PC-9 (cell line): ENCODE measurements around the gene SAMD8. TPM values are rescaled to one million over a fixed set of nuclear protein-coding genes. Genes with fewer than 3 reads are reported as not detected.
A peak's percentile ranks its signal among the peaks of the same experiment; 100 is the strongest.

ENCODE experiments used
- Bru-seq: library from RNA; stranded (reverse); fragments of 400-500 nt; gene quantifications from one replicate; lab custom pipeline; 2021; lab: Mats Ljungman, UMichigan
- BruChase-seq, 2 experiments: library from RNA; stranded (reverse); fragments of 400-500 nt; gene quantifications; one replicate each; lab custom pipeline; 2021; lab: Mats Ljungman, UMichigan
- BruUV-seq: library from RNA; stranded (reverse); fragments of 400-500 nt; replicated peaks from 2 replicates; lab custom pipeline; 2021; lab: Mats Ljungman, UMichigan
- CTCF ChIA-PET: fragments of 300-600 bp; sonication (Branson Sonifier 250); formaldehyde crosslinking; loops from one replicate; lab custom pipeline; 2022; ENCODE audit warnings: antibody characterized with exemption; lab: Charles Lee
- POLR2A ChIA-PET: fragments of 300-600 bp; sonication (Branson Sonifier 250); formaldehyde crosslinking; loops from one replicate; lab custom pipeline; 2022; ENCODE audit warnings: antibody characterized with exemption; ENCODE audit not compliant: unreplicated experiment; lab: Charles Lee
- DNase-seq, 2 experiments: peaks; one replicate each; pipeline versions ENCODE4 v3.0.0 to v3.0.0-alpha.2; 2015 to 2022; ENCODE audit warnings: mixed read lengths in 1 of 2
- H2AFZ ChIP-seq: fragments of 200-600 bp; sonication (generic); 2 replicates; pipeline ENCODE4 v1.8.1; 2017; ENCODE audit warnings: antibody characterized with exemption
- H3F3A ChIP-seq: fragments of 200-600 bp; sonication (generic); 2 replicates; pipeline ENCODE4 v1.8.1; 2017; ENCODE audit warnings: antibody characterized with exemption, mild to moderate bottlenecking, low read depth; ENCODE audit not compliant: insufficient read depth
- H3K27ac ChIP-seq: fragments of 200-600 bp; sonication (generic); 2 replicates; pipeline ENCODE4 v1.6.1; 2016; ENCODE audit warnings: mixed run types
- H3K27me3 ChIP-seq: fragments of 200-600 bp; sonication (generic); 2 replicates; pipeline ENCODE4 v1.6.1; 2016; ENCODE audit warnings: low read depth, mixed run types; ENCODE audit not compliant: insufficient read depth
- H3K36me3 ChIP-seq: fragments of 200-600 bp; sonication (generic); 2 replicates; pipeline ENCODE4 v1.6.1; 2016; ENCODE audit warnings: low read depth, mixed run types
- H3K4me1 ChIP-seq: fragments of 200-600 bp; sonication (generic); replicated peaks from 2 replicates; pipeline ENCODE4 v1.6.1; 2016; ENCODE audit warnings: mixed run types; ENCODE audit not compliant: insufficient read depth
- H3K4me2 ChIP-seq: fragments of 200-600 bp; sonication (generic); 2 replicates; pipeline ENCODE4 v1.6.1; 2017; ENCODE audit warnings: mixed run types
- H3K4me3 ChIP-seq: fragments of 200-600 bp; sonication (generic); 2 replicates; pipeline ENCODE4 v1.6.1; 2016; ENCODE audit warnings: mixed run types
- H3K79me2 ChIP-seq: fragments of 200-600 bp; sonication (generic); 2 replicates; pipeline ENCODE4 v1.6.1; 2017; ENCODE audit warnings: low read depth, mixed run types
- H3K9me2 ChIP-seq: fragments of 200-600 bp; sonication (generic); 2 replicates; pipeline ENCODE4 v1.8.1; 2017; ENCODE audit warnings: mild to moderate bottlenecking; ENCODE audit not compliant: insufficient read depth
- H3K9me3 ChIP-seq: fragments of 200-600 bp; sonication (generic); 2 replicates; pipeline ENCODE4 v1.8.1; 2016; ENCODE audit warnings: low read depth; ENCODE audit not compliant: insufficient read depth
- H4K20me1 ChIP-seq: fragments of 200-600 bp; sonication (generic); 2 replicates; pipeline ENCODE4 v1.8.1; 2017; ENCODE audit not compliant: insufficient read depth
- EZH2 ChIP-seq: fragments of 200-600 bp; sonication (generic); IDR thresholded peaks from 2 replicates; pipeline ENCODE4 v1.8.0; 2017; ENCODE audit warnings: antibody characterized with exemption, low read depth
- intact Hi-C: fragments of 100-400 bp; cut with micrococcal nuclease; formaldehyde crosslinking; loops from one replicate; pipeline ENCODE4 v1.10.0; 2022; ENCODE audit not compliant: unreplicated experiment
- long read RNA-seq: library from polyadenylated mRNA; stranded (forward); transcript quantifications from one replicate; pipeline ENCODE4 v2.0.0, GENCODE V29; 2022
- total RNA-seq: library from RNA; stranded (reverse); gene quantifications from 2 replicates; pipeline ENCODE4 v1.2.3, GENCODE V29; 2021
- TF ChIP-seq, protein P1 (sequence below): fragments of 200-600 bp; sonication (generic); conservative IDR thresholded peaks from 2 replicates; pipeline ENCODE4 v1.6.1; 2017; ENCODE audit warnings: mixed run types, antibody characterized with exemption, mild to moderate bottlenecking, moderate library complexity

SAMD8 gene
- total RNA-seq (27.6 and 31.1 TPM in 2 replicates), Bru-seq, nascent RNA (percentile 86 among the genes with signal in this experiment), BruChase-seq, experiment 1, labeled RNA remaining after a 2-hour chase (percentile 86 among the genes with signal in this experiment), BruChase-seq, experiment 2, labeled RNA remaining after a 6-hour chase (percentile 86 among the genes with signal in this experiment)
- long read RNA-seq, partial matches to known transcripts = 2 of 14 reads
- long read RNA-seq, other reads (novel, unspliced or antisense) = 10 of 14 reads

DNA sequence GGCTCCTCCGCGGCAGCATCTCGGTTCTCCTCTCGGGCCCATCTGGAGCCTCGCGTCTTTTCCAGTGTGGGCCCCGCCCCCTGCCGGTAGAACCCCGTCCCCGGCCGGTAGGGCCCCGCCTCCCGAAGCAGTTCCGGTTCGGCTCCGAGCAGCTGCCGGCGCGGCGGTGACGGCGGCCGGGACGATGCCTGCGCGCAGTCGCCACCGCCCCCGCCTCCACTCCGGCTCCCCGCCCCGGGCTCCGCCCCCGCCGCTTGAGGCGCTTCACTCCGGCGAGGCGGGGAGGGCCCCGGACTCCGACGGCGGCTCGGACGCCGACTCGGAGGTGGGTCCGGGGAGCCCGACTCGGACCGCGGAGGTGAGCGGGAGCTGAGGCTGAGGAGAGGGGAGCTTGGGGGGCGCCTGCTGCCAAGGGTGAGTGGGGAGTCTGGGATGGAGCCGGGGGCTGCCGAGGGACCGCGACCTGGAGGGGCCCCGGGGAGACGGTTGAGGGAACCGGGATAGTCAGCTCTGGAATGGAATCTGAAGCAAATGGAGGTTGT is at the start of gene SAMD8:
TSS of gene SAMD8 (plus strand) at position 292 of the 542 bp plus-strand sequence. CDS start 38,873 bp downstream, outside the sequence.
- no peaks in the 10 kb centered on the region for H3K27me3 ChIP-seq
- CTCF ChIA-PET = interaction anchor here (0.6 to 0.8 kb wide), 4 partner anchors 38 to 1617 kb away, joined by 4 to 6 read pairs (median 5); partner anchors contain the start of gene COMTD1
- intact Hi-C loops = loop anchor here (2.0 to 5.0 kb wide), 3 partner anchors 123 to 1327 kb away; partner anchors contain the start of genes COMTD1, KAT6B and ZSWIM8

DNA sequence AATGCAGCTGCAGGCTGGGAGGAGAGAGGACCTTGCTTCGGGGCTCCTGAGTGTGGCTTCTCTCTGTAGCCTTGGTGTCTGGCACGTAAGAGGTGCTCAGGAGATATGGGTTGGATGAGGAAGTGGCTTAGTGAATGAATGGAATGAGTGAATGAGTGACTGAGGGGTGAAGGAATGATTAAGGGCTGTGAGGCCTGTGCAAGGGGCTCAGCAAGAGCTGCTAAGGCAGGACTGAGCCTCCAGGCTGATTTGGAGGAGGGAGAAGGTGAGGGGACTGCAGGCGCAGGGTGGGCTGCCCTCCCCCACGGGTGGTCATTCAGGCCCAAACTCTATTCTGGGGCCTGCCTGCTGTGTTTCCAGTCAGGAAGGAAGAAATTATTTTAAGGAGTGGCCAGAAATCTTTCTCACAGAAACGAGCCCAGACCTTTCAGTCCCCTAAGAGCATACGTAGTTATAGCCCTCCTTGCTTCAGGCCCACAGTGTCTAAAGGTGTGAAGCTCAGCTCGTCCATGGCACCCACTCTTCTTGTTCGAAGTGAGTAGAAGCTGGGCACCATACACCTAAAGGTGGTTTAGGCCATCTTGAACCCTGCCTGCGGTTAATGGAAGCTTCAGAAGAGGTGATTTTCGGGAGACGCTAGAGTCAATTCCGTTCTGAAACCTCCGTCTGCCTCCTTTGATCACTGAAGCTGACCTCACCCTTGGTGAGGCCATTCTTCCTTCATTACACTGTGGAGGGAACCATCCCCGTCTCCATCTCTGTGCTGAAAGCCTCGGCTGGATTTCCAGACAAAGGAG is 49.5 kb upstream of the SAMD8 start:
- no peaks in the 10 kb centered on the region for H3K27me3 ChIP-seq
- H3K36me3 ChIP-seq = no peaks in the 10 kb centered on the region
- TF ChIP-seq EZH2 = no peak
- TF ChIP-seq, protein P1, sequence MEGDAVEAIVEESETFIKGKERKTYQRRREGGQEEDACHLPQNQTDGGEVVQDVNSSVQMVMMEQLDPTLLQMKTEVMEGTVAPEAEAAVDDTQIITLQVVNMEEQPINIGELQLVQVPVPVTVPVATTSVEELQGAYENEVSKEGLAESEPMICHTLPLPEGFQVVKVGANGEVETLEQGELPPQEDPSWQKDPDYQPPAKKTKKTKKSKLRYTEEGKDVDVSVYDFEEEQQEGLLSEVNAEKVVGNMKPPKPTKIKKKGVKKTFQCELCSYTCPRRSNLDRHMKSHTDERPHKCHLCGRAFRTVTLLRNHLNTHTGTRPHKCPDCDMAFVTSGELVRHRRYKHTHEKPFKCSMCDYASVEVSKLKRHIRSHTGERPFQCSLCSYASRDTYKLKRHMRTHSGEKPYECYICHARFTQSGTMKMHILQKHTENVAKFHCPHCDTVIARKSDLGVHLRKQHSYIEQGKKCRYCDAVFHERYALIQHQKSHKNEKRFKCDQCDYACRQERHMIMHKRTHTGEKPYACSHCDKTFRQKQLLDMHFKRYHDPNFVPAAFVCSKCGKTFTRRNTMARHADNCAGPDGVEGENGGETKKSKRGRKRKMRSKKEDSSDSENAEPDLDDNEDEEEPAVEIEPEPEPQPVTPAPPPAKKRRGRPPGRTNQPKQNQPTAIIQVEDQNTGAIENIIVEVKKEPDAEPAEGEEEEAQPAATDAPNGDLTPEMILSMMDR = no peak
- H2AFZ ChIP-seq = no peak overlapping the region
- H3K9me2 ChIP-seq = no peaks in the 10 kb centered on the region
- DNase-seq = no peak
- H3K9me3 ChIP-seq = no peaks in the 10 kb centered on the region
- no peak overlapping the region for H3K4me2 ChIP-seq
- no peaks in the 10 kb centered on the region for H3F3A ChIP-seq
- H3K79me2 ChIP-seq = no peaks in the 10 kb centered on the region
- no peaks in the 10 kb centered on the region for H4K20me1 ChIP-seq
- H3K4me1 ChIP-seq = no peaks in the 10 kb centered on the region
- no peak overlapping the region for H3K4me3 ChIP-seq
- intact Hi-C loops = no loop called here
- H3K27ac ChIP-seq = no peak overlapping the region
- ChIA-PET CTCF (no interaction called here), POLR2A (no interaction called here)
- BruUV-seq = no TSS peak

More for the DNA sequence above, at the start of gene SAMD8:
- no TSS peak for BruUV-seq
- H3K9me3 ChIP-seq = no peaks in the 10 kb centered on the region
- H3K79me2 ChIP-seq = peaks cover 46% of the 10 kb centered on the region
- H3K4me2 ChIP-seq = peak within 1 kb of the TSS; percentile 94
- POLR2A ChIA-PET = no interaction called here
- peak within 1 kb of the TSS; percentile 99 for H2AFZ ChIP-seq
- peak within 1 kb of the TSS; percentile 88 for H3K27ac ChIP-seq
- peak within 1 kb of the TSS; percentile 95 for H3K4me3 ChIP-seq
- H3K36me3 ChIP-seq = no peaks in the 10 kb centered on the region
- H4K20me1 ChIP-seq = 0 out of 2 replicates have a peak, but pooled peaks cover 7% of the 10 kb centered on the region
- DNase-seq = peak; percentile 94 to 99
- TF ChIP-seq, protein P1 = peak; percentile 43
- TF ChIP-seq EZH2 = no peak
- H3K9me2 ChIP-seq = no peaks in the 10 kb centered on the region
- H3K4me1 ChIP-seq = peaks cover 35% of the 10 kb centered on the region
- peaks cover 49% of the 10 kb centered on the region for H3F3A ChIP-seq

DNA sequence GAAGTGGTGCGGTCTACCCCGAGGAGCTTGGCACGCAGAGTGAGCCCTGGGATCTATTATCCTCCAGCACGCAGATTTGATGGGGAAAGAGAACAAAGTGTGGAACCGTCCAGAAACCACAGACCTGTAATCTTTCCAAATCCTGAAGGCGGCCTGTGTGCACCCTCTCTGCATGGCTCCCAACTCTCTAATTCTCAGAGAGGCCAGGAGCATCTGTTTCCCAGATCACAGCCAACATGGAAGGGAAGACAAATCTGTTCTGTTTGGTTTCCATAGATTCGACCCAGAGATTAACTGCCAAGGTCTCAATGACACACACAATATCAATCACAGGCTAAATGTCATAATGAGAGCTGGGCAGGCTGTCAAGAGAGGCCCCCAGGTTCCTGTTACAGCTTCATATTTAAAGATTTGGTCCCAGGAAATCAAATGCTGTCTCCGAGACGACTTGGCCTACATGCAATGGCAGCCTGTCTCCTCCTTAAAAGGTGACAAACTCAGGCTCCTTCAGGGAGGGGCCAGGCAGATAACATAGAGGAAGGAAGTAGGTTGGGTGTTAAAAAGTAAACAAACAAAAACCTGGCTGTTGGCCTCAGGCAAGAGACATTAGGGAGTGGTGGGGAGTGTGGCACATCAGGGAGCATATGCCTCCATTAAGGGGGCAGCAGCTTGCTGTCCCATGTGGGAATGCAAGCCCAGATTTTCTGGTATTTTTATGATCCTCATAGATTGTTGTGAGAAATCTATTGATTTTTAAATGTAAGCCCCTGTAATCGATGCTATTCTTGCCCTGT is 48.8 kb upstream of the SAMD8 start:
- DNase-seq = no peak
- no TSS peak for BruUV-seq
- CTCF ChIA-PET = no interaction called here
- H3K4me3 ChIP-seq = no peak overlapping the region
- no peaks in the 10 kb centered on the region for H3F3A ChIP-seq
- POLR2A ChIA-PET = no interaction called here
- no peak overlapping the region for H3K27ac ChIP-seq
- no peaks in the 10 kb centered on the region for H3K79me2 ChIP-seq
- no peaks in the 10 kb centered on the region for H3K4me1 ChIP-seq
- intact Hi-C loops = no loop called here
- no peaks in the 10 kb centered on the region for H3K27me3 ChIP-seq
- H3K4me2 ChIP-seq = no peak overlapping the region
- H3K9me3 ChIP-seq = no peaks in the 10 kb centered on the region
- TF ChIP-seq, protein P1 = no peak
- TF ChIP-seq EZH2 = no peak
- H3K9me2 ChIP-seq = no peaks in the 10 kb centered on the region
- no peaks in the 10 kb centered on the region for H4K20me1 ChIP-seq
- H2AFZ ChIP-seq = no peak overlapping the region
- H3K36me3 ChIP-seq = no peaks in the 10 kb centered on the region
